Gastrocnemius medialis (tissue), 4 donors: ENCODE results near the gene RPS10. TPM values are rescaled to one million over a fixed set of nuclear protein-coding genes. Genes with fewer than 3 reads are reported as not detected.

Source experiments
- ATAC-seq, 2 donors: fragments of 150-250 bp; one replicate each; pipeline ENCODE4 v1.9.1; 2016
- DNase-seq, 2 donors: peaks; one replicate each; pipeline ENCODE4 v3.0.0-alpha.2; 2019
- H3K27ac ChIP-seq, 4 donors: fragments of 200-600 bp; sonication (generic); 1 replicate in 1 of 4; 2 replicates in 3 of 4; pipeline ENCODE4 v1.5.1; 2016 to 2018; ENCODE audit warnings: mild to moderate bottlenecking in 2 of 4, moderate library complexity in 1 of 4
- H3K27me3 ChIP-seq, 3 donors: fragments of 200-600 bp; sonication (generic) in 2 of 3; 1 replicate in 1 of 3; 2 replicates in 2 of 3; pipeline versions ENCODE4 v1.5.1 to v1.6.0; 2016 to 2019; ENCODE audit warnings: mild to moderate bottlenecking in 1 of 3, moderate library complexity in 1 of 3
- H3K36me3 ChIP-seq, 2 donors: fragments of 200-600 bp; sonication (generic) in 1 of 2; one replicate each; pipeline ENCODE4 v1.5.1; 2017 to 2018
- H3K4me1 ChIP-seq, 2 donors: fragments of 200-600 bp; sonication (generic) in 1 of 2; one replicate each; pipeline ENCODE4 v1.5.1; 2016 to 2017; ENCODE audit warnings: mild to moderate bottlenecking in 2 of 2
- H3K4me3 ChIP-seq, 4 donors: fragments of 200-600 bp; sonication (generic) in 3 of 4; 1 replicate in 1 of 4; 2 replicates in 3 of 4; pipeline ENCODE4 v1.5.1; 2016 to 2019; ENCODE audit warnings: mild to moderate bottlenecking in 2 of 4
- H3K9me3 ChIP-seq, 3 donors: fragments of 200-600 bp; sonication (generic) in 2 of 3; 1 replicate in 1 of 3; 2 replicates in 2 of 3; pipeline ENCODE4 v1.5.1; 2016 to 2019
- CTCF ChIP-seq, 5 experiments: fragments of 450-650 bp in 3 of 5; fragments of 200-600 bp in 2 of 5; sonication (generic) in 2 of 5; IDR thresholded peaks in 4 of 5; conservative IDR thresholded peaks in 1 of 5; 1 replicate in 4 of 5; 2 replicates in 1 of 5; pipeline ENCODE4 v1.5.1; 2016 to 2019; ENCODE audit warnings: antibody characterized with exemption in 5 of 5, mild to moderate bottlenecking in 3 of 5, moderate library complexity in 3 of 5
- POLR2A ChIP-seq, 2 donors: fragments of 450-650 bp; IDR thresholded peaks; one replicate each; pipeline ENCODE4 v1.6.1; 2017; ENCODE audit warnings: antibody characterized with exemption in 2 of 2, mild to moderate bottlenecking in 2 of 2, moderate library complexity in 2 of 2
- in situ Hi-C, 4 donors: fragments of 200-750 bp; cut with MboI; loops; one replicate each; pipeline versions ENCODE4 v1.15.0 to v1.8.0; 2017; ENCODE audit warnings: low sequenced_read_pairs in 4 of 4
- intact Hi-C: fragments of 100-400 bp; cut with DNase I; formaldehyde crosslinking; loops from one replicate; pipeline ENCODE4 v1.15.1; 2023; ENCODE audit warnings: low total_unique reads
- total RNA-seq, 4 donors: library from RNA; depleted of rRNA; stranded (reverse); fragments of >200 nt; gene quantifications; one replicate each; pipeline versions ENCODE4 v1.1.0 to v1.2.3, GENCODE V29; 2016

The RPS10 gene
- total RNA-seq, 4 donors from 2014 or later, result 1,471 to 2,243 (median 1,775) TPM

- ATAC-seq (no peak), DNase-seq (no peak)
- no peak overlapping the region for H3K27ac ChIP-seq
- intact Hi-C loops, result no loop called here
- H3K4me1 ChIP-seq, result no peaks in the 10 kb centered on the region
- H3K36me3 ChIP-seq, result no peaks in the 10 kb centered on the region
- H3K4me3 ChIP-seq, result no peak overlapping the region
- no peak for TF ChIP-seq CTCF (IDR thresholded peaks at IDR 0.05 in 4 of 5, conservative IDR thresholded peaks at IDR 0.05 in 1 of 5)
- no peak for TF ChIP-seq POLR2A (IDR thresholded peaks at IDR 0.05)
- H3K27me3 ChIP-seq, result no peaks in the 10 kb centered on the region
- no peaks in the 10 kb centered on the region for H3K9me3 ChIP-seq
- in situ Hi-C loops, result loop anchor here in 3 of 4 donors (10.0 to 25.0 kb wide), 3 partner anchors 147 to 157 kb away; no protein-coding TSS in a partner anchor
These were observed 31.5 kb upstream of the RPS10 start for GRCh38 chr6:34457382-34457741.

GRCh38 chr6:34455831-34456230 lies 30.0 kb upstream of the RPS10 start:
- H3K27ac ChIP-seq, result no peak overlapping the region
- DNase-seq (no peak), ATAC-seq (no peak)
- TF ChIP-seq POLR2A (IDR thresholded peaks at IDR 0.05), result no peak
- no peak for TF ChIP-seq CTCF (IDR thresholded peaks at IDR 0.05 in 4 of 5, conservative IDR thresholded peaks at IDR 0.05 in 1 of 5)
- in situ Hi-C loops, result loop anchor here in 3 of 4 donors (10.0 to 25.0 kb wide), 3 partner anchors 149 to 159 kb away; no protein-coding TSS in a partner anchor
- H3K4me1 ChIP-seq, result no peaks in the 10 kb centered on the region
- H3K36me3 ChIP-seq, result no peaks in the 10 kb centered on the region
- H3K27me3 ChIP-seq, result no peaks in the 10 kb centered on the region
- intact Hi-C loops, result no loop called here
- H3K9me3 ChIP-seq, result no peaks in the 10 kb centered on the region
- H3K4me3 ChIP-seq, result no peak overlapping the region

- no peak overlapping the region for H3K4me3 ChIP-seq
- ATAC-seq (no peak), DNase-seq (no peak)
- no peaks in the 10 kb centered on the region for H3K36me3 ChIP-seq
- TF ChIP-seq POLR2A (IDR thresholded peaks at IDR 0.05), result no peak
- no peaks in the 10 kb centered on the region for H3K4me1 ChIP-seq
- H3K27ac ChIP-seq, result no peak overlapping the region
- in situ Hi-C loops, result loop anchor here in 3 of 4 donors (10.0 to 25.0 kb wide), 3 partner anchors 154 to 164 kb away; no protein-coding TSS in a partner anchor
- H3K9me3 ChIP-seq, result no peaks in the 10 kb centered on the region
- intact Hi-C loops, result no loop called here
- no peaks in the 10 kb centered on the region for H3K27me3 ChIP-seq
These were observed 25.3 kb upstream of the RPS10 start for GRCh38 chr6:34451192-34451591.

- in situ Hi-C loops, result no loop called here
These were observed 22.0 kb upstream of the RPS10 start for GRCh38 chr6:34447910-34448309.

GRCh38 chr6:34447386-34447785 lies 21.5 kb upstream of the RPS10 start:
- no peaks in the 10 kb centered on the region for H3K9me3 ChIP-seq
- in situ Hi-C loops (no loop called here), intact Hi-C loops (no loop called here)

More at GRCh38 chr6:34447910-34448309, 22.0 kb upstream of the RPS10 start:
- Histone ChIP-seq H3K27me3 (no peaks in the 10 kb centered on the region), H3K27ac (no peak overlapping the region), H3K4me1 (no peaks in the 10 kb centered on the region), H3K4me3 (no peak overlapping the region), H3K9me3 (no peaks in the 10 kb centered on the region), H3K36me3 (no peaks in the 10 kb centered on the region)
- TF ChIP-seq POLR2A (IDR thresholded peaks at IDR 0.05) (no peak), CTCF (IDR thresholded peaks at IDR 0.05 in 4 of 5, conservative IDR thresholded peaks at IDR 0.05 in 1 of 5) (no peak)
- intact Hi-C loops, result no loop called here
- DNase-seq (no peak), ATAC-seq (no peak)

More at GRCh38 chr6:34447386-34447785, 21.5 kb upstream of the RPS10 start:
- no peak overlapping the region for H3K4me3 ChIP-seq
- no peak overlapping the region for H3K27ac ChIP-seq
- no peaks in the 10 kb centered on the region for H3K36me3 ChIP-seq
- no peak for TF ChIP-seq CTCF (IDR thresholded peaks at IDR 0.05 in 4 of 5, conservative IDR thresholded peaks at IDR 0.05 in 1 of 5)
- no peak for TF ChIP-seq POLR2A (IDR thresholded peaks at IDR 0.05)
- DNase-seq (no peak), ATAC-seq (no peak)
- no peaks in the 10 kb centered on the region for H3K27me3 ChIP-seq
- H3K4me1 ChIP-seq, result no peaks in the 10 kb centered on the region
